GM18907 (cell line): Measurements from ENCODE around the gene PANK4.
"Not testable (repeated sequence)": the region's sequence is repeated elsewhere in the genome, so short reads cannot be mapped to it uniquely, and the experiment has no call there.

Experiments used
- ATAC-seq: cut with Tn5 transposase; IDR thresholded peaks from one replicate; pipeline ENCODE4 v1.9.1; 2021; ENCODE audit warnings: mild to moderate bottlenecking, moderate library complexity; ENCODE audit not compliant: unreplicated experiment

The PANK4 gene

DNA sequence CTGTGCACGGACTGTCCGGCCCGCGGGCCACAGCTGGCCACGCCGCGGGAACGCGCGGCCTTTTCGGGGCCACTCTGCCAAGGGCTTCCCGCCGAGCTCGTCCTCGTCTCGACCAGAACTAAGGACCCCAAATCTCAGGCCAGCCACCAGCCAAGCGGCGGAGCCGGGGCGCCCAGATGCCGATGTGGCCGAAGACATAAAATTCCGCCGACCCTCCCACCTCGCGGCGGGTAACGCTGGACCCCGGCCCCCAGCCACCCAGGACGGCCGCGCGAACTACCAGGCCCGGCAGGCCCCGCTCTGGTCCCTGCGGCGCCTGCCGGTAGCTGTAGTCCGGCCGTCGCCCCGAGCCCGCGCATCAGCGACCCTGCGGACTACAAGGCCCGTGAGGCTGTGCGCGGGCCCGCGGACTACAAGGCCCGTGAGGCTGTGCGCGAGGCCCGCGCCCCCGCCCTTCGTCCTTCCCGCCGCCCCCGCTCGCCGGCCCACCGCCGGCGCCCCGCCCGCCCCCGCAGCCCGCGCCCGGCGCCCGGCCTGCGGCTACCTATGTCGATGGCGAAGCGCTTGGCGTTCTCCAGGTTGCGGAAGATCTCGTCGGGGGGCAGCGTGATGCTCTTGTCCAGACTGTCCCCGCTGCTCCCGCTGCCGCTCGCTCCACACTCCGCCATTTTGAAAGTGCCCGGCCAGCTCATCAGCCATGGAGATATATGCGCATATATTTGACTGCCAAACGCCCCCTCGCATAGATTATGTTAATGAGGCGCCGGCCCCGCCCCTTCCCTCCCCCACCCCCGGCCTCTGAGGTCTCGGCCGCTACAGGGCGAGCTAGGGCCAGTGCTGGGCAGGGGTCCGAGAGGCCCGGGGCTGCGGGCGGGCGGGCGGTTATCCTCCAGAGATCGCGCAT lies at the start of gene PANK4:
PANK4 (minus strand) TSS at position 677 of the 904 bp plus-strand sequence; CDS start at position 668, 9 bp downstream.
- peak; percentile 75 for ATAC-seq

DNA sequence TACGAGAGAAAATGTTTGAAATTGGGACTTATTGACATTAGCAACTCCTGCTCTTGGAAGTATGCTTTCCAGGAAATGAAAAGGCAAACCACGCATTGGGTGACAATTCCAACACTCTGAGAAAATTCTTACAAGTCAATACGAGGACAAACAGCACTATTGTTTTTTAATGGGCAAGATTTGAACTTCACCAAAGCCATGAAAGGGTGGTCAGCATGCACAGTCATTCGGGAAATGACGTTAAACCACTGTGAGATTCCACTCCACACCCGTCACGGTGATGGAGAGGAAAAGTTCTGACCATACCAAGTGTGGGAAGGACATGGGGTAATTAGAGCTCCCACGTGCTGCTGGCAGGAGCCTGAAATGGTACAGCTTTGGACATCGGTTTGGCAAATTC lies 48.0 kb upstream of the PANK4 start:
- no peak for ATAC-seq

DNA sequence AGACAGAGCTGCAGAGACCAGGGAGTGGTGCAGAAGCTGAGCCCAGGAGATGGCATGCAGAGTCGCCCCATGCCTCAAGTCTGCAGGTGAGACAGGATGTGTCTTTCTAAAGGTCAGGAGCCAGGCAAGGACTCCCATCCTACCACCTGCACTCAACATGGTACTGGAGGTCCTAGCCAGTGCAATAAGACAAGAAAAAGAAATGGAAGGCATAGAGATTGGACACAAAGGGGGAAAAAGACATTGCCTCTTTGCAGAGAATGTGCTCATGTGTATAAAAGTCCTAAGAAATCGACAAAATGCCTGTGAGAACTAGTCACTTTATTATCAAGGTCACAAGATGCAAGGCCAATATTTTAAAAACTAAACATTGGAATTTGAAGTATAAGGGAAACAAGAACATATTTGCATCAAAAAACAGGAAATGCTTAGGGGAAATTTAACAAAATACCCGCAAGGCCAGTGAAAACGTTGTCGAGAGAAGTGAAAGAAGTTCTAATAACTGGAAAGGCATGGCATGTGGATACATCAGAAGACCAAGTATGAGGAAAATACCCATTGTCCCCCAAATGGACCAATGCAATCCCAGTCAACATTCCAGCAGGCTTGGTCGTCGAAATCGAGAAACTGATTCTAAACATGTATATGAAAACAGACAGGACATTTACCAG lies 47.0 kb upstream of the PANK4 start:
- no peak for ATAC-seq

DNA sequence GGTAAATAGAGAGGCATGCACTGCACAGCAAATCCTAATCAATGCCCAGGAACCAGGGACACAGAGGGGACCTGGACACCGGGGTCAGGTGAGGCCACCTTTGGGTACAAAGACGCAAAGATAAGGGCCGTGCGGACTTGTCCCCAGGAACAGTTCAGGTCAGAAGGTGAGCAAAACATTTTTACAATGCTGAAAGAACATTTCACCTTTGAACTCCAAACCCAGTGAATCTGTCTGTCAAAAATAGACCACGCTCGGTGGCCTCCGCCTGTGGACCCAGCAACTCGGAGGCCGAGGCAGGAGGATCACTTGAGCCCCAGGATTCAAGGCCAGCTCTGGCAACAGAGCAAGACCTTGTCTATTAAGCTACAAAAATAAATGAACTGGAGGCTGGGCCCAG lies 45.0 kb upstream of the PANK4 start:
- ATAC-seq: no peak

DNA sequence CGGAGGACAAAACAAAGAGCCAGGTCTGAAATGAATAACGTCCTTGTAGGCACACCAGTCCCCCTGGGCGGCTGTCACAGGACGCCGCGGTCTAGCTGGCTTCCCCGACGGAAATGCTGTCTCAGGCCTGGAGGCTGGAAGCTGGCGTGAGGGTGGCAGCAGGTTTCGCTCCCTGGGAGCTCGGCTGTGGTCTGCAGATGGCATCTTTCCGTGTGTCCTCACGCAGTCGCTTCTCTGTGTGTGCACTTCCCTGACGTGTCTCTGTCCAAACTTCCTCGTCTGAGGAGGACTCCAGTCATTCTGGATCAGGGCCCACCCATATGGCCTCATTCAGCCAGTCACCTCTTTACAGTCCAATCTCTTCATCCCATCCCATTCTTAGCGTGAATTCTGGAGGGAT lies 43.9 kb upstream of the PANK4 start:
- ATAC-seq: no peak

DNA sequence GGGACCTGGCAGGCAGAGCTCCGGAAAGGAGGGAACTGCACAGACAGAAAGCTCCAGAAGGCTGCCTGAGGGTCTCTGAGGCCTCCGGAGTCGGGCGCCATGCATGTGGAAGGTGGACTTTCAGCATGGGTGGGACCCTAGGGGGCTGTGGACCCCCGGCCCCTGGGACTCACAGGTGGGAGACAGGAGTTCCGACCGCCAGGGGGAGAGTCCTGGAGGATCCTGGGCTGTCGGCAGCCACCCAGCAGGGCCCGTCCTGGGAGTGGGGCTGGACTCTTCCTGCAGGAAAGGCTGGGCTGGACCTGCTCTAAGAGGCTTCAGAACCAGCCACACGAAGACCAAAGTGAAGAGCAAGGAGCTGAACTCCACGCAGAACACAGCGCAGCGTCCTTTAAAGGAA lies 43.3 kb upstream of the PANK4 start:
- not testable (repeated sequence) for ATAC-seq

DNA sequence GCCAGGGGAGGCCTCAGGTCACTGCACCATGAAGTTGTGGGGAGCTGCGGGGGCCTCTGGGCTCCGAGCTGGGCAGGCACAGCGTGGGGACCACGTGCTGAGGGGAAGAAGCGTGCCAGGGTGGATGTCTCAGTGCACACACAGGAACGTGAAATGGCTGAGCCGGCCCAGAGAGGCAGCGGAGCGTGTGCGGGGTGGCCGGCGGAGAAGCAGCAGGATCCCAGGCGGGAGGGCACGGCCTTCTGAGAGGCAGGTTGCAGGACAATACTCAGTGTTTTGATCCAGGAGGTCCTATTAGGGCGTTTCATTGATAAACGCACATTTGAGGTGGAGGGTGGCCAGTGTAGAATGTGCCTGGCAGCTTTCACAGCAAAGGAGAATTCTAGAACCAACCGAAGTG lies 42.7 kb upstream of the PANK4 start:
- no peak for ATAC-seq

DNA sequence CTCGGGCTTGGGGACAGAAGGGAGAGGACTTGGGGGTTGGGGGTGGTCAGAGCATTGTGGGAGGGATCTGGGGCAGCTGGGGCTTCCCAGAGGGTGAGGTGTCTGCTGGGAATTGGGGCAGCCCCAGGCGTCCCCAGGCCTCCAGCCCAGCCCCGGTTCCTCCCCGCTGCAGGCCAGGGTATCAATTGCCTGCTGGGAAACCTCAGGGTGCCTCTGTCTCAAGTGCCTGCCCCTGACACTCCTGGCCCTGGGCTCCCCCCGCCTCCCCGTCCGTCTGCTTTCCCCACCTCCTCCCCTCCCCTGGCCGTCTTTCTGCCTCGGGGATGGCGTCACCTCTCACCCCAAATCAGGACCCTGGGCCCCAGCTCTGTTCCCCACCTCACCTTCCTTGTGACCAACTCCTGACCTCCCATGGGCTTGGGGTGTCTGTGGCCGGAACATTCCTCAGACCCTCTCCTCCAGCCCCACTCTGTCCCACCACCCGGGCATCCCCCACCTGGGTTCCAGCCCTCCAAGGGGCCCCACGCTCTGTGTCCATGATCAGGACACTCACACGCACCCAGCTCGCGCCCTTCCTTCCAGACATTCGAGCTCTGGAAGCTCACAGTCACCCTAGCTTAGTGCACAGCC lies 41.9 kb upstream of the PANK4 start:
- not testable (repeated sequence) for ATAC-seq

DNA sequence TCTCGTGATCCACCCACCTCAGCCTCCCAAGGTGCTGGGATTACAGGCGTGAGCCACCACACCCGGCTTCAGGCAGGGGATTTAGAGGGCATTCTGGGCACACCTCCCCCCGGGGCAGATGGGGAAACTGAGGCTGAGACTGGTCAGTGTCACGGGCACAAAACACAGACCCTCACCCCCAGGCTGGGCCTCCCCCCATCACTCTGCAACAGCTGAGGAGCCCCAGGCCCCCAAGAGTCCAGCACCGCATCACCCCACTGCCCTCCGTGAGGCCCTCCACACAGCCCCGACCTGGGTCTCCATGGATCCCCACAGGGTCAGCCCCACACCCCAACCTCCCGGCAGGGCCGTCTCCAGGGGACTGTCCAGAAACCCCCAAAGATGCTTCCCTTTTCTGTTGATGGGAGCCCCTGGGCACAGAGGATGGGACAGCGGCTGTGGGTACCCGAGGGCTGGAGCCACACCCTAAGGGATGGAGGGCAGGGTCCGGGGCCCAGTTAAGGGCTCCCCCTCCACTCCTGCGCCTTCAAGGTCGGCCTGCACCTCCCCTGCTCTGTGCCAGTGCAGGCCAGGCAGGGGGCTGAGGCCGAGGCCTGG lies 40.8 kb upstream of the PANK4 start:
- no peak for ATAC-seq

DNA sequence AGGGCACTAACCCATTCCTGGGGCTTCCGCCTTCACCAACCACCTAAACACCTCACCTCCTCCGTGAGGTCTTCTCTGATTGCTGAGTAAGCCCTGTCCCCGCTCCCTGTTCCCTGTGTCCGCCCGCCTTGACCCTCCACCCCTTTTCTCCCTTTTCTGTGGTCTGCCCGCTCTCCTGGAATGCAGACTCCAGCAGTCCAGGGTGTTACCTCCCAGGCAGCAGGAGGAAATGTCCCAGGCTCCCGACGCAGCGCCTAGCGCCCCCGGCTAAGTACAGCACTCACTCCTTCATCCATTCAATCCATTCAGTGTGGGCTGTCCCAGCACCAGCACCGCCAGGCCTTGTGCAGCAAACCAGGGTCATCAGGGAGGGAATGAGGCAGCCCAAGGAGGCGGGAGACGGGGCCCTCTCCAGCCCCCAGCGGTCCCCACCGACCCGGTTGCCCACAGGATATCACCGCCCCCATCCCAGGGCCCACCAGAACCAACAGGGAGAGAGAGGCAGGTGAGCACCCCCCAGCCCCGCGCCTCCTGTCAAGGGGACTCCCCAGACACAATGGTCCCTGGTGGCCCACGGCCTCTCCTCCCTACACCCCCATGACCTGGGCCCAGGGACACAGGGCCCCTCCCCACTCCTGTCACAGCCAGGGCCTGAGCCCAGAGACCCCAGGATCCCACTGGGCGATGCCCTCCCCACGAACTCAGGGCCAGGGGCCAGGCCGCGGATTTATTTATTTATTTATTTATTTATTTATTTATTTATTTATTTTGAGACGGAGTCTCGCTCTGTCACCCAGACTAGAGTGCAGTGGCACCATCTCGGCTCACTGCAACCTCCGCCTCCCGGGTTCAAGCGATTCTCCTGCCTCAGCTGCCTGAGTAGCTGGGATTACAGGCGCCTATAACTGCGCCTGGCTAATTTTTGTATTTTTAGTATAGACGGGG lies 40.0 kb upstream of the PANK4 start:
- ATAC-seq: no peak

DNA sequence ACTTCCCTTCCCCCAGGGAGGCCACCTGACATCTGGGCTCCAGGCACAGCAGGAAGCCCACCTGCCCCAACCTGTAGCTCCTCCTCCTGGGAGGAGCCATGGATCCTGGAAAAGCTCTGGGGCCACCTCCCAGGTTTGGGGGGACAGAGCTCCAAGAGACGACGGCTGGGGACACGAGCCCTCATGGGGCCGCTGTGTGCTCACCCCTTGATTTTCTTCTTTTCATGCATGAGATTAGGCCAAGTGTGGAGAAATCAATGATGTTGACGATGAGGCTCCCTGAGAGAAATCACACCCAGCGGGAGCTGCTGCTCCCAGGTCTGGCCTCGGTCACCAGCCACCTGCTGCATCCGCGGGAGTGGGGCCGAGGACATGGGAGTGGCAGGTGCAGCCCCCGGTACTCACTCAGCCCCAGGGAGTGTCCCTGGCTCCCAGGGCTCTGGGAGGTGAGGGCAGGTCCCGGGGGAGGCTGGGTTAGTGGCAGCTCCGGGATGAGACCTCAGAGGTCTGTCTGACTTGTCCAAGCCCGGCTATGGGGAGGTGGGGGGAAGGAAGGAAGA lies 38.5 kb upstream of the PANK4 start:
- no peak for ATAC-seq

DNA sequence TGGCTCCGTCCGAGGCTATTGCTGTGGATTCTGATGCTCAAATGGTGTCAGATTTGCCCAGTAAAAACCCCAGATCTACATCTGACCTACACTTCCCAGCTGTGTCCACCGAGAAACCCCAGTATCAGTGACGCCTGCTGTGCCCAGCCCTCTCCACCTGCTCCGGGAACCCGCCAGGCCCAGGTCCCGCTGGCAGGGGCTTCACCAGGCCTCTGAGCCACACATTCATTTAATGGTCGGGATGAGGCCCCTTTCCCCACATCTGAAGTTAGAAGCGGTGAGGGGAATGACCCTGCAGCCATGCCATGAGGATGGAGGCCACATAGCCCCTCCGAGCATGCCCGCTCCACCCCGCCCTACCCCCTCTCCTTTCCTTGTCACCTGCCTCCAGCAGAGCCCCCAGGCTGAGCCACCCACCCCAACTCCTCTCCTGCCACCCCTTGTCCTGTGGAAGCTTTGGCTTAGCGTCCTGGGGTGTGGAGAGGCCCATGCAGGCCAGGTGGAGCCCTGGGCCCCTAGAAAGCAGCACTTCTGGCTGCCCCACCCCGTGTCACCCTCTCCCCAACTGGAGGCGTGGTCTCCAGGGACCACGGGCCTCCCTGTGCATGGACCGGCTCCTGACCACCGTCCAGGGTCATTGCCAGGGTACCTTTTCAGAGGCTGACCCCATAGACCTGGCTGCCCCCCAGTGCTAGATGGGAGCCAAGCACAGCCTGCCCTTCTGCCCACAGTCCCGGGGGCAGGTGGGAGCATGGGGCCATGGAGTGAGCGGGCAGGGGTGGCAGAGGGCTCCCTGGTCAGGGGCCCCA lies 37.8 kb upstream of the PANK4 start:
- no peak for ATAC-seq

DNA sequence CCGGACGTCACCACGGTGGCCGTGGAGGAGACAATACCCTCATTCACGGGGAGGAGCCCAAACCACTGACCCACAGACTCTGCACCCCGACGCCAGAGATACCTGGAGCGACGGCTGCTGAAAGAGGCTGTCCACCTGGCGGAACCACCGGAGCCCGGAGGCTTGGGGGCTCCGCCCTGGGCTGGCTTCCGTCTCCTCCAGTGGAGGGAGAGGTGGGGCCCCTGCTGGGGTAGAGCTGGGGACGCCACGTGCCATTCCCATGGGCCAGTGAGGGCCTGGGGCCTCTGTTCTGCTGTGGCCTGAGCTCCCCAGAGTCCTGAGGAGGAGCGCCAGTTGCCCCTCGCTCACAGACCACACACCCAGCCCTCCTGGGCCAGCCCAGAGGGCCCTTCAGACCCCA lies 36.8 kb upstream of the PANK4 start:
- ATAC-seq: no peak

DNA sequence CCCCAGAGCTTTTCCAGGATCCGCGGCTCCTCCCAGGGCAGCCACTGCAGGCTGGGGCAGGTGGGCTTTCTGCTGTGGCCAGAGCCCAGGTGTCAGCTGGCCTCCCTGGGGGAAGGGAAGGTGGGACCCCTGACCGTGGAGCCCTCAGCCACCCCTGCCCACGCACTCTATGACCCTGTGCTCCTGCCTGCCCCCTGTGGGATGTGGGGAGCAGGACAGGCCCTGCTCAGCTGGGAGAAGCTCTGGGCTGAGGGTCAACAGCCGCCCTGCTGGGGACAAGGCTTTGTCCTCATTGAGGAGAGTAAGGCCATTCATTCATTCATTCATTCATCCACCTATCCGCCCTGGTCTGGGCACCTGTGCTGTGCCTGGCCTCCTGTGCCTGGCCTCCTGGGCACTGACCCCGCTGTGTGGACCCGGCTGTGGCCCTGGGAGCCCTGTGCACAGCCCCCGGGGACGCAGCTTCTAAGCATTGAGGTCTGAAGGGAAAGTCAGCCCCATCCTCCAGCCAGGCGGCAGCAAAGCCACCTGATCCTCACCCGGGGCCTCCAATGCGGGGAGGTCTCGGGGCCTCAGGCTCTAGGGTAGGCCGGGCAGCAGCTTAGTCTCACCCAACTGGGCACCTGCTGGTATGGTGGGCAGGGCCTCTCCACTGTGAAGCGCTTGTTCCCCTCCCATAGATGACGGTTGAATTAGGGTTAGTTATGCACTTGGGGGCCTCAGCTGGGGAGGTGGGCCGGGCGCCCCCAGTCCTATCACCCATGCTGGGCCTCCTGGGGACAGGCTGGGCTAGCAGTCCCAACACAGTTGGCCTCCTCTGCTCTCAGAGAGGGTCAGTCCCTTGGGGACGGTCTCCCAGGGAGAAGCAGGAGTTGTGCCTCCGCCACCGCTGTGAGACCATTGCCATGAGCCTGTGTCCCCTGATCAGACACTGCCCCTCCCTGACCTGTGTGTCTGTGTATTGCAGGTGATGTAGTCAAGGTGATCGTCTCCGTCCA lies 35.8 kb upstream of the PANK4 start:
- ATAC-seq: no peak

DNA sequence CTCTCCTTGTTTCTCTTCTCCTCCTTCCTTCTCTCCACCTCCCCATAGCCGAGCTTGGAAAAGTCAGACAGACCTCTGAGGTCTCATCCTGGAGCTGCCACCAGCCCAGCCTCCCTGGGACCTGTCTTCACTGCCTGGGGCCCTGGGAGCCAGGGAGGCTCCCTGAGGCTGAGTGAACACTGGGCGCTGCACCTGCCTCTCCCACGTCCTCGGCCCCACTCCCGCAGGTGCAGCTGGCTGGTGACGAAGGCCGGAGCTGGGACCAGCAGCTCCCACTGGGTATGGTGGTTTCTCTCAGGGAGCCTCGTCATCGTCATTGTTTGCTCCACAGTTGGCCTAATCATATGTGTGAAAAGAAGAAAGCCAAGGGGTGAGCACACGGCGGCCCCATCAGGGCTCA lies 35.0 kb upstream of the PANK4 start:
- ATAC-seq: no peak

DNA sequence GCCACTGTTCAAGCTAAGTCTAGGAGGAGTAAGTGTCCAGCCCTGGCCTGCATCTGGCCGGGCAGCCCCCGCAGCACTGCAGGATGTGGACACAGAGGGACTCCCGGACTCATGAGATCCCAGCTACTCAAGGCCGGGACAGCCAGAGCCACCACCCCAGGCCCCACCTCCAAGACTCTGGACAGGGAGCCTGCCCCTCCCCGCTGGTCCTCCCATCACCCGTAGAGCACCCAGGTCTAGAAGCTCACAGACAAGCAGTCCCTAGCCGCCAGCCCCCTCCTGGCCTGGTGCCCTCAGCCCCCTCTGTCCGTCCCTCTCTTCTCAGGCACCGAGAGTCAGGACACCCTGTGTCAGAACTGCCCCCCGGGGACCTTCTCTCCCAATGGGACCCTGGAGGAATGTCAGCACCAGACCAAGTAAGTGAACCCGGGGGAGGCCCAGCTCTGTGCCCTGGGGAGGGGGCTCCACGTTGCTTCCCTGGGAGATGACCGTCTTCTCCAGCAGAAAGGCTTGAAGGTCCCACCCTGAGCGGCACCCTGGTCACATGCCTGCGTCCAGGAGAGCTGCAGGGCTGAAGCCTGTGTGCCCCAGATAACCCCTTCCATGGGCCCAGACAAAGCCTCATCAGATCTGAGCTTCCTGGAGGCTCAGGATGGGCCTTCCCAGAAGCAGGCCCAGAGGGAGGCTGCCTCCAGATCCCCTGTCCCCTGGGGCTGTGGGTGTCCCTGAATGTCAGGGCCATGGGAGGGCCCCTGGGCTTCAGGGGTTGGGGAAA lies 34.1 kb upstream of the PANK4 start:
- ATAC-seq: no peak
